GM19438 (cell line): ENCODE data around the gene VPS72.
A peak's percentile ranks its signal among the peaks of the same experiment; 100 is the strongest.
"Not testable (repeated sequence)": the region's sequence is repeated elsewhere in the genome, so short reads cannot be mapped to it uniquely, and the experiment has no call there.

Experiments used
- ATAC-seq: cut with Tn5 transposase; IDR thresholded peaks from one replicate; pipeline ENCODE4 v1.9.1; 2021; ENCODE audit warnings: low read depth; ENCODE audit not compliant: unreplicated experiment

Gene VPS72

DNA sequence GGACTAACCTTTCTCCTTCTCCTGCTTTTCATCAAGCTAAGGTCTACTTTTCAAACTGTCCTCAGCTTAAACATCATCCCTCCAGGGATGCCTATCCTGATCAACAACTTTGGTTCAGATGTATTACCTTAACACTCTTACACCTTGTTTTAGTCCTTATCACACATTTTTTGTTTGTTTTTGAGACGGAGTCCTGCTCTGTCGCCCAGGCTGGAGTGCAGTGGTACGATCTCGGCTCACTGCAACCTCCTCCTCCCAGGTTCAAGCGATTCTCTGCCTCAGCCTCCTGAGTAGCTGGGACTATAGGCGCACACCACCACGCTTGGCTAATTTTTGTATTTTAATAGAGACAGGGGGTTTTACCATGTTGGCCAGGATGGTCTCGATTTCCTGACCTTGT is 1.3 kb downstream of the VPS72 start:
- ATAC-seq, result not testable (repeated sequence)

DNA sequence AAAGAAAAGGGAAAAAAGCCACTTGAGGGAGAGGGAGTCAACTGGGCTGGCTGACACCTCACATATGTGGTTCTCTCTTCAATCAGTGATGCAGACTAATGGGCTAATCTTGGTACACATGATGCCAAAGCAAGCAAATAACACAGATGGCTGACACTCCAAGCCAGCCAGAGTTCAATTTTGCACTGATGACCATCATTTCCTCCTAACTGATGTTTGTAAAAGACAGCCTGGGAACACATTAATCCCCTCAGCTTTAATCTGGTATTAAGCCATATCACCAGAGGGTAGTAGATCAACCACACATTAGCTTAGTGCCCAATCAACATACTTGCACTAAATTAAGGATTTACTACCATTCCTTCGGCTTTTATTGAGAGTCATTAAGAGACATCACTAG is 2.8 kb downstream of the VPS72 start:
- ATAC-seq, result no peak

DNA sequence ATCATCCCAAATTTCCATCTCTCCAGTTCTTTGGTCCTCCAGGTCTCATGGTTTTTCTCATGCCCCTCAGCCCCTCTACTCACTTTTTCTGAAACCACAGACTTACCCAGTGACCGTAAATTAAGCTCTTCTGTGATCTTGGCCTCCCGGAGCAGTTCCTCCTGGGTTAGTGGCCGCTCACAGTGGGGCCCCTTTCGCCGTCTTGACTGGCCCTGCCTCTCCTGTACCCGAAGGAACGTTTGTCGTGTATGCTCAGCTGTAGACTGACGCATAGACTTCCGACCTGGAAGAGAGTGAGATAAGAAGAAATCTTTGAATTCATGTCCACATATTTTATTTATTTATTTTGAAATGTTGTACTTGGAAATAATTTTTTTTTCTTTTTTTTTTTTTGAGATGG is 5.8 kb downstream of the VPS72 start:
- no peak for ATAC-seq

DNA sequence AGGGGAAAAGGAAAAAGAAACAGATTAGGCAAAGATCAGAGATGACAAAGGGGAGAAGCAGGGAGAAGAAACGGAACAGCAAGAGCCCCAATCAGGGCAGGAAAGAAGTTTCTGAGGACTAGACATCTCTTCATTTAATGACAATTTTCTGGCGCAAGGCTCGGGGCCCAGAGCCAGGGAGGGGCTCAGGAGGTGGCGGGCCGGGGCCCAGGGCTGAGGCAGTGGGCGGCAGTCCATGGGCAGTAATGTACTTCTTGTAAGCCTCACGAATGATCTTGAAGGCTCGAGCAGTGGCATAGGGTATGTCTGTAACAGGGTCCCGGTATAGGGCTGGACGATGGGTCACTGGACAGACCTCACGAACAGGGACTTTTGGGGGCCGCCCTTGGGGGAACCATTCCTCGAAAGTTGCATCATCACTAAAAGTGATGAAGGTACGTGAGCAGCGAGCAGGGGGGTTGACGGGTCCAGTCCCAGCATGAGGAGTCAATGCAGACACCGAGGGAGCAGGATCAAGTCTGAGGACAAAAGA is 13.4 kb downstream of the VPS72 start:
- ATAC-seq, result no peak

DNA sequence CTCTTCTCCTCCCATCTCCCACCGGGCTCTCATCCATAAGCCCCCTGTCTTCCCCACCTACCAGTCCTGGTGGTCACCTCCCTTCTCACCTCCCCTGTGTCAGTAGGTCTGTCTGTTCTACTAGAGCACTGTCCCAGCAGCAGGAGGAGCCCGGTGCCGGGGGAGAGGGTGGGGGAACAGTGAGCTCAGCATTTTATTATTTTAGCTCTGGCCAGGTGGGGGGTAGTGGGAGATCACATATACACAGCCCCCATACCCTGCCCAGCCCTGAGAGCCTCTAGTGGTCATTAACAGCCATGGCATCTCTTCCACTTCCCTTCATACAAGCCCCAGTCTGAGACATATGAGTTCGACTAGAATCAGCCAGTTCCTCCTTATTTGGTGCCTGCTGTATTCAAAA is 14.1 kb downstream of the VPS72 start, which contains the start of gene TMOD4:
Gene TMOD4, minus strand, starts transcription at position 119 of the 400 bp plus-strand sequence. CDS start 1,106 bp downstream, outside the sequence.
- ATAC-seq, result no peak

DNA sequence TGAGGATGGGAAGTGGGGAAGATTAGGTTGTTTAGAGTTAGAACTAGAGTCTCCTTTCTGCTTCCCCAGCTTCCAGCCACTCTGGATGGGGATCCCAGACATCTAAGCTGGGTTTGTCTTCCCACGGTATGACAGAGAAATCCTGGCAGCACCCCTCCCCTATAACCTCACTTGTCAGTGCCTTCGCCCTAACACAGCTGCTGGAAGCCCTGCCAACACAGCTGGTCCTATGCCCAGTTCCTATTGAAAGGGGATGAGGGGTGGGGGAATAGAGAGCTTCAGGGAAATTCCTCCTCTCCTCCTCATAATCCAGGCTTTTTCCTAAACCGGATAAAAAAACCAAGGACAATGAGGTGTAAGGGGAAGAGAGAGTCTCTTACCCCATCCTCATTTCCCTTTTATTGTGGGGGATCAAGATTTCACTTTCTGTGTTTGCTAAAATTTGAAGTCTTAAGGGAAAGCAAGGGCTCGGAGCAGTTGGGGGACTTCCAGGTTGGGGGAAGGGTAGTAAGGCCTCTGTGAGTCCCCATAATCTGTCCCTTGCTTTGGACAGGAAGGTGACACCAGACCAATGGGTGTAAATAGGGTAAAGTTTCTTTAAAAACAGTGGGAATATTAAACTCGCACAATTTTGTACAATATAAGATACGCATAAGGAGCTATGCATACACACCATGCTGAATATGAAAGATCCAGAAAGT is 14.8 kb downstream of the VPS72 start:
- ATAC-seq, result no peak

DNA sequence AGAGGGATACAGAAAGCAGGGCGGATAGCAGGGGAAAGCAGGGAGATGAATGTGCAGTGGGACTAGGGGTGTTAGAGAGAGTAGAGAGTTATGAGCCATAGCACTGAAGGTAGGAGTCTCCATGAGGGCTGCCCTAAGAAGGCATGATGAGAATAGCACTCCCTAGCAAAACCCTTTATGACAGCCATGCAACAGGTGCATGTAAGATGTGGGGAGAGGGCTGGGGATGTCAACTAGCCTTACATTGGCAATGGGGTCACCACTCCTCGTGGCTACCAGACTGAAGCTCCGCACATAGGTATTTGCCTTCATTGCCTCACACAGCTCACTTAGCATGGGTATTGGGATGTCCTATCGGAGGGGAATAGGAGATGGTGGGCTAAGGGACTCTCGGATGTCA is 18.8 kb downstream of the VPS72 start:
- no peak for ATAC-seq

DNA sequence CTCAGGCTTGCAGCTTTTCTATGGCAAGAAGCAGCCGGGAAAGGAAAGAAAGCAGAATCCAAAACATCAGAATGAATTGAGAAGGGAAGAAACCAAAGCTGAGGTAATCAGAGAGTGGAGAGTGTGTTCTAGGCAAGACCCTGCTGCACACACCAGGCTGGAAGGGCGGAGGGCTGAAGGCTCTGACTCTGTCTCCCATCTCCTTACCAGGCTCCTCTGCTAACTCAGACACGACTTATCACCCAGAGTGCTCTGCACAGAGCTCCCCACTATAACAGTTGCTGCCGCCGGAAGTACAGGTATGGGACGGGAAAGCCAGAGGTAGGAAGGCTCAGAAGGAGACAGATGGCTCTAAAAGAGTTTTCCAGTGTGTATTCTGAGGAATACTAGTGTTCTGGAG is 22.9 kb downstream of the VPS72 start:
- no peak for ATAC-seq

DNA sequence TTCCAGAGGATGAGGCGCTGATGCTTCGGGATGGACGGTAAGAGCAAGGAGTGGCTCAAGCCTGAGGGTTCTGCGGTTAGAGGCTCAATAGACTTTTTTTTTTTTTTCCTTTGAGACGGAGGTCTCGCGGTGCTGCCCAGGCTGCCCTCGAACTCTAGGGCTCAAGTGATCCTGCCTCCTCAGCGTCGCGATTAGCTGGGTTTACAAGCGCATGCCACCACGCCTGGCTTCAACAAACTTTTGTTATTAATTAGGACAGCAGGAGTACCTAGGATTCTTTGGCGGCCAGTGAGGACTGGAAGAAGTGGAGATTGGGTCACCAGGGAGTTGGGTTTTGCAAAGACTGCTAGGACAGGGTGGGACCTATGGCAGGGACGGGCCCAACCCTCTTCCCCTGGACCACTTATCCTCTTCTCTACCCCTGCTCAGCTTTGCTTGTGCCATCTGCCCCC is 23.5 kb downstream of the VPS72 start:
- no peak for ATAC-seq

DNA sequence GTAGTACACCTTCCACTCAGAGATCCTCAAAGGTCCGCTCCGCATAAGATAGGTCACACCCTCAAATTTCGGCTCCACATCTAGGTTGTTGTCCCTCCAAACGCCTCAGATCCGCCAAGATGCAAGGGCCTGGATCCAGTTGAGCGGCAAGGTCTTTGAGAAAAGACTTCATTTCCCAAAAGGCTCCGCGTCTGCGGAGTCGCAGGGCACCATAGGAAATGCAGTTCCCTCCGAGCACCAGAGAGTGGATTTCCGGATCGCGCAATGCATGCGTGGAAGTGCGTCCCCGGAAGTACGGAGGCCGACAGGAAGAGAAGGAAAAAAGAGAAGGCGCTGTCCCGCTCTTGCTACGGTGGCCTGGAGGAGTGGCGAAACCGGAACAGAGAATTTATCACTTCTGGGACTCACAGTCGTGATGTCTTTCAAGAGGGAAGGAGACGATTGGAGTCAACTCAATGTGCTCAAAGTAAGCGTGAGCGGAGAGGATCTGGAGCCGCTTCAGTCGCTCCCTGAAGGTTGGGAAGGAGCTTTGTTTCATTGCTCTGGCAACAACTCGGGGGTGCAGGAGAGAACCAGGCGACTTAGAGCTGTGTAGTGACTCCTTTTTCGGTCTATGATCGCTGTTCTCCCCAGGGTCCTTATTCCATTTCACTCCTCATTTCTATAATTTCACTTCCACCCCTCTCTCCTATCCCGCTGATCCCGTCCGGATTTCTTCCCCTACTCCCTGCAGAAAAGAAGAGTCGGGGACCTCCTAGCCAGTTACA is 24.1 kb downstream of the VPS72 start, which contains the start of the genes LYSMD1 and SCNM1:
Gene LYSMD1, minus strand, starts transcription at position 165 of the 767 bp plus-strand sequence. CDS start 644 bp downstream, outside the sequence.
Gene SCNM1, plus strand, starts transcription at position 407 of the 767 bp plus-strand sequence. Its CDS starts 9 bp downstream, at position 416.
- ATAC-seq, result peak; percentile 91

DNA sequence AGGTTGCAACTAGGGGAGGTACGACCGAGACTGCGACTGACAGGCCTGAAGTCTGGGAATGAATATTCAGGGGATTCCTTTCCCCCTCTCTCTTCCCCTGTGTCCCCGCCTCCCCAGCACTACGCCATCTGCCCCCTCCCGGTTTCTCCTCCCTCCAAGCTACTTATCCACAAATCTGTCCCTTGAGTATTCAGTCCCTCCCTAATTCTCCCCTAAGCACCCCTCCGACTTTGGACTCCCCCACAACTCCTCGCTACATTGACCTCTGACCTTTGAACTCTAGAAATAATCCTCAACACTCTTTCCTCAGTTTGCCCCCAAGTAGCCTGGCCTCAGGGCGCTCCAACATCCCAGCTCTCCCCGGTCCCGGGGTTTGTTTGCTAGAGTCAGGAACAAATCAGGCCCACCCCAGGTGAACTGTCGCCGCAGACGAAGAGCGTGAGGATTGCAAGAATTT is 24.7 kb downstream of the VPS72 start:
- ATAC-seq, result peak; percentile 16

DNA sequence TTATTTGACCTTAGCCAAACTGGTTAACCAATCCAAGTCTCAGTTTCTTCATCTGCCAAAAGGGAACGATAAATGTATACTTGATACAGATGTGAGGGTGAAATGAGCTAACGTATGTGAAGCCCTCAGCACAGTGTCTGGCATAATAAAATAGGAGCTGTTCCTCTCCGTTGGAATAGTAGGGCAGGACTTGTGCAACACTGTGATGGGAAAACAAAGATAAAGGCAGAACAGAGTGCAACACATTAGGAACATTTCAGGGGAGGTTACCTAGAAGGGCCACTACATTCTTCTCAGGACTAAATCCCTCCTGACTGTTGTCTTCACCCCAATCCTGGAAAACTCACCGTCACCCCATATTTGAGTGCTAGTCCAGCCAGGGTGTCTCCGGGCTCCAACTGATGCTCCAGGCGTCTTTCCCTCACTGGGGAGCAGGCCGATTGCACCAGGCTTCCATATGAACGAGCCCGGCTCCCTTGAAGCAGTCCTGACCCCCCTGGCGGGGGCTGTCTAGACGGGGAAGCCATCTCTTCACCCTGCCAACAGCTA is 25.2 kb downstream of the VPS72 start:
- no peak for ATAC-seq

DNA sequence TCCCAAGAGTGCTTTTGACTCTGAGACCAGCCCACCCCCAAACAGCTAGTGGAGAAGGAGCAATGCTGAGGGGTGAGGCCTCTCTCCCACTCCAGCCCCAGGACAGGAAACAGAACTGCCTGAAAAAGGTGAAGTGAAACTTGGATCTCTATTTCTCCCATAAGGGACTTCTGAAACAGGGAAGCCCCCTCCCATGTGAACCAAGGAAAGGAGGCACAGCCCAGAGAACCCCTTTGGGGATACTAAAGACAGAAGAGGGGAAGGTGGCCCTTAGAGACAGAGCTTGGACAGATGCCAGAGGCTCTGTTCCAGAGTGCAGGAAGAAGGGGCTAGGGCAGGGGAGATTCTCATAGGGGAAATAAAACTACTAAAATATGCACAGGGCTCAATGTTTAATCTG is 30.6 kb downstream of the VPS72 start:
- no peak for ATAC-seq

DNA sequence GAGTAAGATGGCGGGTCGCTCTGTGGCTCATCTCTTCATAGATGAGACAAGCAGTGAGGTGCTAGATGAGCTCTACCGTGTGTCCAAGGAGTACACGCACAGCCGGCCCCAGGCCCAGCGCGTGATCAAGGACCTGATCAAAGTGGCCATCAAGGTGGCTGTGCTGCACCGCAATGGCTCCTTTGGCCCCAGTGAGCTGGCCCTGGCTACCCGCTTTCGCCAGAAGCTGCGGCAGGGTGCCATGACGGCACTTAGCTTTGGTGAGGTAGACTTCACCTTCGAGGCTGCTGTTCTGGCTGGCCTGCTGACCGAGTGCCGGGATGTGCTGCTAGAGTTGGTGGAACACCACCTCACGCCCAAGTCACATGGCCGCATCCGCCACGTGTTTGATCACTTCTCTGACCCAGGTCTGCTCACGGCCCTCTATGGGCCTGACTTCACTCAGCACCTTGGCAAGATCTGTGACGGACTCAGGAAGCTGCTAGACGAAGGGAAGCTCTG is 31.2 kb downstream of the VPS72 start:
- no peak for ATAC-seq

DNA sequence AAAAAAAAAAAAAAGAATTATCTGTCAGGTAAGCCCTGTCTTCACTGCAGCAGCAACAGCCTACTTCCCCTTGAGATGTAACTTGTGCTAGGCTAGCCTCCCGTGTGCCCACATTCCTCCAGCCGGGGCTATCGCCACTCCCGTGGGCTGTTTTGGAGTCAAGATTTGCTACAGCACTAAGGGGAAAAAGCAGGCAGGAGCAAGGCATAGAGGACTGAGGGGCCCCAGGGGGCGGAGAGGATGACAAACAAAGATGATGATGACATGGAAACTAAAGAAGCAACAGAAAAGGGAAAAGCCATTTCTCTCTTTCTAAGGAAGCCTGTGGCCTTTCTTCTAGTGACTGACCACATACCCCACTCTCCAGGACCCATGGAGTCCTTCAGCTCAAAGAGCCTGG is 31.7 kb downstream of the VPS72 start:
- ATAC-seq, result no peak

DNA sequence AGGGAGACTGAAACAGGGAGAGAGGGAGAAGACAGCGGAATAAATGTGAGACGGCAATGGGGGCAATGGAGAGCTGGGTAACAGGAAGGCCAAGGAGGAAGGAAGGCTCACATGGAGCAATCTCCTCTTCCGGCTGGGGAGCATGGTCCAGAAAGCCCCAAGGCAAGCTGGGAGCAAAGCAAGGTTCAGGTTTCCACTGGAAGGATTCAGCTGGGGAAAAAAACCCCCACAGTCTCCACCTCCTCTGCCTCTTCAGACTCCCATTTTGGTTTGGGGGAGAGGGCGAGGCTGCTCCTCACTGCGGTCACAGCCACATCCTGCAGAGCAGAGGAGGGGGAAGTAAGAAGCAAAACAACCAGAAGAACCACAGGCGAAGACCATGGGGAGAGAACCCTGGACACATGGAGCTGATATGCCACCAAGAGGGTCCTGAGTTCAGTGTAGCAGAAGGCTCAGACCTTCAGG is 32.9 kb downstream of the VPS72 start:
- ATAC-seq, result peak; percentile 51

DNA sequence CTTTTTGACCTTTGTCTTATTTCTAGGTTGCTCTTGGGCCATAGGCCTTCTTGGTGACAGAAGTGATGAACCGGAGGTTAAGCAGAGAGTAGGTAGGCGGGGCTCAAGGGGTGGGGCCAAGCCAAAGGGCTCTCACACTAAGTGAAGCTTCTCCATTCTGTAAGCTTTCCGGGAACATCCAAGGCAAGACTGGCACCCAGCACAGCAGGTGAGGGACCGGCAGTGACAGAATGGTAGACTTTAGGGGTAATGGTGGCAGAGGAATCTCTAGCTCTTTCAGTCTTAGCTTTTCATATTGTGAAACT is 33.5 kb downstream of the VPS72 start, which contains the start of gene TNFAIP8L2:
Gene TNFAIP8L2, plus strand, starts transcription at position 135 of the 305 bp plus-strand sequence. CDS start 2,049 bp downstream, outside the sequence.
- ATAC-seq, result peak; percentile 62

DNA sequence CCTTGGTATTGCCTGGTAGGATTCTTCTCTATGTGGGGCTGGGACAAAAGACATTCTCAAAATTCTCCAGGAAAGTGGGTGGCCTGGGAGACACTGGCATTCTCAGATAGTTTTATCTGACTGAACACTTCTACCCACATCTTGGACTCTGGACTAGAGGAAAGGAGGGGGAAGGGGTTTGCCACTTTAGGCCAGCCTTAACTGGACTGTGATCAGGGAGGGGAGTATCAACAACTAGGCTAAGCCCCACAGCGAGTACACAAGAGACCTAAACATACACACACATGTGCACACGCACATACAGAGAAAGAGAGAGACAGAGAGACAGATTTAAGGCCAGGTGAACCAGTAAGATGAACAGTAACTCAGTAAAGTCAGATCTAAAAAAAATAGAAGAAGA is 42.3 kb downstream of the VPS72 start:
- no peak for ATAC-seq

DNA sequence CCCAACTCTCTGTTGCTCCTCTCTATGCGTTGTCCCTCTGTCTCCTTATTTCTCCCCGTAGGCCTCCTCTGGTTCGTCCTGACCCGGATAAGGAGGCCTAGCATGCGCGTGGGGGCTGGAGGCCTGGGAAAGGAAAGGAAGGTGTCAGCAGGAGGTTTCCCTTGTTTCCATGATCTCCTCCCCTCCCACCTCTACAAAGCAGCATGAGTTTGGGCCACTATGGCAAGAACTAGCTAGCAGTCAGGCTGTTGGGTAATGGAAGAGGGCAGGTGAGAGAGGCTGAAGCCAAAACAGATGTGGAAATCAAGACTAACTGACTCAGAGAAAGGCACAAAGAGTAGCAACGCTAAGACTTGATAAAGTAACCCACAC is 42.9 kb downstream of the VPS72 start:
- no peak for ATAC-seq

DNA sequence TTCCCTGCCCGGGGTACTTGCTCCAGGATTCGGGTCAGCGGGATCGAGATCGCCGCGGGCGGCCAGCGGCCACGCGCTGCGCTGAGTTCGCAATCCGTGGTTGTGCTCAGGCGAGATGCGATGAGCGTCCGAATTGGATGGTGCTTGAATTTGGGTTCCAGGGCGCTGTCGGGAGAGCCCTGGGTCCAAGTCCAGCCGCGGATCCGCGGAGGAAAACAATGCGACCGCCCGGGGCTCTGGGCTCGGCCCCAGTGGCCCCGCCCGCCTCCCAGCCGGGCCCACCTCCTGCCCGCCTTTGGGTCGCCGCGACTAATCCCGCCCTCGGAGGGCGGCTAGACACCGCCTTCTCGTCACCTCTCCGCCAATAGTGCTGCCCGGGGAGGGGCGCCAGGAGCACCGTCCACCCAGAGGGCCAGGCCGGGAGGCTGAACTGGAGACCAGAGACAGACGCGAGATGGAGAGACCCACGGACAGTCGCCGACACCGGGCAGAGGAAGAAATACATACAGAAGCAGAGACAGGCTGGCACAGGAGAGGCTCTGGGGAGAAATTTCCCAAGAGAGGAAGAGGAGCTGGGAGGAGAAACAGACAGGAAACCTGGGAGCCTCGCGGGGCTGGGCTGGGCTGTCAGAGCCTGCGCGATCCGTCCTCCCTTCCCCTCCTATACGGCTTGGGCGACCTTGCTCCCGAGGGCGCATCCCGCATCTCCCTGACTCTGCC is 43.4 kb downstream of the VPS72 start, which contains the start of gene SEMA6C:
Gene SEMA6C, minus strand, starts transcription at position 220 of the 720 bp plus-strand sequence. CDS start 4,010 bp downstream, outside the sequence.
- ATAC-seq, result peak; percentile 99
